NCI-H510A (cell line): ENCODE data around the gene PRPF6.

ENCODE experiments used
- DNase-seq: peaks from one replicate; lab custom pipeline; 2025; lab: John Stamatoyannopoulos, UW

Gene PRPF6

GRCh38 chr20:64064145-64064698, 83.3 kb downstream of the PRPF6 start:
- no peak for DNase-seq

GRCh38 chr20:64065062-64065973, 84.4 kb downstream of the PRPF6 start:
- no peak for DNase-seq

- DNase-seq, result no peak
Observed at GRCh38 chr20:64065974-64066343, 85.0 kb downstream of the PRPF6 start.

- DNase-seq, result no peak
Observed at GRCh38 chr20:64067005-64067632, 86.2 kb downstream of the PRPF6 start.

- no peak for DNase-seq
Observed at GRCh38 chr20:64067733-64068307, 86.9 kb downstream of the PRPF6 start.

GRCh38 chr20:64068386-64069208, 87.7 kb downstream of the PRPF6 start:
- no peak for DNase-seq

- DNase-seq, result no peak
Observed at GRCh38 chr20:64069209-64069613, 88.3 kb downstream of the PRPF6 start.

GRCh38 chr20:64069614-64070243, 88.8 kb downstream of the PRPF6 start:
- no peak for DNase-seq

GRCh38 chr20:64070244-64070993, 89.5 kb downstream of the PRPF6 start:
- no peak for DNase-seq

- no peak for DNase-seq
Observed at GRCh38 chr20:64071341-64072332, 90.7 kb downstream of the PRPF6 start.

- DNase-seq, result no peak
Observed at GRCh38 chr20:64072498-64073063, 91.6 kb downstream of the PRPF6 start.

- no peak for DNase-seq
Observed at GRCh38 chr20:64073476-64074183, 92.7 kb downstream of the PRPF6 start.

- DNase-seq, result no peak
Observed at GRCh38 chr20:64074184-64074789, 93.4 kb downstream of the PRPF6 start.

- no peak for DNase-seq
Observed at GRCh38 chr20:64074963-64075362, 94.0 kb downstream of the PRPF6 start.

GRCh38 chr20:64075556-64075955, 94.6 kb downstream of the PRPF6 start:
- DNase-seq, result no peak

GRCh38 chr20:64076061-64076997, 95.4 kb downstream of the PRPF6 start:
- no peak for DNase-seq

GRCh38 chr20:64077094-64077493, 96.2 kb downstream of the PRPF6 start:
- DNase-seq, result no peak
